Glomerular visceral epithelial cell (primary cell): ENCODE results near the gene RNF220.

Experiments used
- DNase-seq: peaks from one replicate; pipeline ENCODE4 v3.0.0-alpha.2; 2016; ENCODE audit errors: extremely low spot score

The RNF220 gene

DNA sequence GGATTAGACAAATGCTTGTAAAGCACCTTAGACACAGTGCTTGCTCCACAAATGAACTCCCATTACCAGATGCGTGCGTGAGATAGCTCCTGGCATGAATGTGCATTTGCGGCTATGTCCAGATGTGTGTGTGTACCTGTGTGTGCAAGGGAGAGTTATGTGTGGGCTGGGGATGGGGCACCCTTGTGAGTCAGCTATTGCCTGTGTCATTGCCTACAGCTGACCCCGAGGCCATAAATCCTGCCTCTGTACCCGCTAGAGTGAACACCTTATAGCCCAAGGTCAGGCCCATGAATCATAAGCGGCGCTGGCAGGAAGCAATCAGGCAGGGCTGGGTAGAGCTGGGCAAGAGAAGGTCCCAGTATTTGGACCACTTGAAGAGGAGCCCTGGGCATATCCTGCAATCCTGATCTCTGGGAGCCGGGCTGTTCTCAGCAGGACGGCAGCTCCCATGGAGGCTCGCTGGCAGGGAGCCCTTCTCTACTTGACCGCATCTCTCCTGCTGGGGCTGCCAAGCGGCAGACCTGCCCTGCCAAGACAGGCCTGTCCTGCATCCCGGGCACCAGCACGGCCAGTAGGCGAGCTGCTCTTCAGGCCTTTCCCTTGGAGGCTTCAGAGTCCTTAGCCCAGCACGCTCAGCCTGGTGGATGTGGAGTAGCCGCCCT, 182.9 kb downstream of the RNF220 start:
- no peak for DNase-seq

DNA sequence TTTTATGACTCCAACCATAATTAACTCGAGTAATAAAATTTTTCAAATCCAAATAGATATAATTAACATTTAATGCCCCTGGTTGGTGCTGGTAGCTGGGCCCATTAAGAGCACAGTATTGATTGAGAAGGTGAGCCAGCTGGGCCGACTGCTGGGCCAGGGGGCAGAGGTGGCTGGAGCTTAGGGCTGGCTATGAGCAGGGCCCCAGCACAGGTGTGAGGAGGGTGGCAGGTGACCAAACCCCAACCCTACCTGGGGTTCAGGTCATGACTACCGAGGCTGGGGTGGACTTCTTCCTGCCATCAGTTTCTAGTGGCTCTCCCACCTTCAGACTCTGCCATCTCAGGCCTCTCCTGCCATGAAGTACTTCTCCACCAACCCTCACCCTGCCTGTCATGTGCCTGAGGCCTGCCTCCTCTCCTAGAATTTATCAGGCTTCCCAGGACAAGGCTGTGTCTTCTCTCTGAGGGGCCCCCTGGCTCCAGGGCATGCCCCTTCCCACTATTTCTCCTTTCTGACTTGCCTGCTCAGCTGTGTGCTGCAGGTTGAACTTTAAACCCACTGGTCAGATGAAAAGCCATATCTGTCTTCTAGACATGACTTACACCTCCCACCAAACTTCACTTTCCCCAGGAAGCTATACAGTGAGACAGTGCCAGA, 183.6 kb downstream of the RNF220 start:
- no peak for DNase-seq

DNA sequence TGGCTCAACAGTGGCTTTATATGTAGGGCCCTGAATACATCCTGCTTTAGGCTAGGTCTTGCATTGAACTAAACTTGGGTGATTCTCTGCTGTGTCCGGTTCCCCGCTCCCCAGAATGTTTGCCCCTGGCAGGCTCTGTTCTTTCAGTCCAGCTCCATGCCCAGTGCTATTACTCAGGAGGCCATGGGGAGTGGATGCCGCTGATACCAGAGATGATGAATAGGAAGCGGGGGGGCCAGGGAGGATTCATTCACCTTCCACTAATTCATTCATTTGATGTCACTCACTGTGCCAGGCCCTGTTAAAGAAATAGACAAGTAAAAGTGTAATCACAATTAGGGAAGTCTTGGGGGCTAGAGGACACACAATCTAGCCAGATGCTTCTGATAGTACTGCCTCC, 185.4 kb downstream of the RNF220 start:
- no peak for DNase-seq

DNA sequence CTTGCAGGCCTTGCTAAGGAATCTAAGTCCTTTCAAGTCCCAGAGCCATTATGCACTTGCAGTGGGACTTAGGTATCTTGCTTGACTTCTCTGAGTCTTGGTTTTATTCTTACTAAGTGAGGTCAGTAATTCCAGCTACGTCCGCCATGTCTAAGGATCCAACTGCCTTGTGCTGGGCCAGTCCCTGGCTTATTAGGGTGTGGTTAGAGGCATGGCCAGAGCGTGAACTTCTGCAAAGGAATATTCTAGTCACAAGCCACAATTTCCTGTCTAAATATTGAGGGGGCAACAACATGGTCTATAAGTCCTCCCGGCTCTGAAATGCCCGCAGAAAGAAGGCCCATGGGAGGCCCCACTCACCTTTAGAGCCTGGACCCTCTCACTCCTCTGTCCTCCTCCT, 186.3 kb downstream of the RNF220 start:
- DNase-seq, result no peak

DNA sequence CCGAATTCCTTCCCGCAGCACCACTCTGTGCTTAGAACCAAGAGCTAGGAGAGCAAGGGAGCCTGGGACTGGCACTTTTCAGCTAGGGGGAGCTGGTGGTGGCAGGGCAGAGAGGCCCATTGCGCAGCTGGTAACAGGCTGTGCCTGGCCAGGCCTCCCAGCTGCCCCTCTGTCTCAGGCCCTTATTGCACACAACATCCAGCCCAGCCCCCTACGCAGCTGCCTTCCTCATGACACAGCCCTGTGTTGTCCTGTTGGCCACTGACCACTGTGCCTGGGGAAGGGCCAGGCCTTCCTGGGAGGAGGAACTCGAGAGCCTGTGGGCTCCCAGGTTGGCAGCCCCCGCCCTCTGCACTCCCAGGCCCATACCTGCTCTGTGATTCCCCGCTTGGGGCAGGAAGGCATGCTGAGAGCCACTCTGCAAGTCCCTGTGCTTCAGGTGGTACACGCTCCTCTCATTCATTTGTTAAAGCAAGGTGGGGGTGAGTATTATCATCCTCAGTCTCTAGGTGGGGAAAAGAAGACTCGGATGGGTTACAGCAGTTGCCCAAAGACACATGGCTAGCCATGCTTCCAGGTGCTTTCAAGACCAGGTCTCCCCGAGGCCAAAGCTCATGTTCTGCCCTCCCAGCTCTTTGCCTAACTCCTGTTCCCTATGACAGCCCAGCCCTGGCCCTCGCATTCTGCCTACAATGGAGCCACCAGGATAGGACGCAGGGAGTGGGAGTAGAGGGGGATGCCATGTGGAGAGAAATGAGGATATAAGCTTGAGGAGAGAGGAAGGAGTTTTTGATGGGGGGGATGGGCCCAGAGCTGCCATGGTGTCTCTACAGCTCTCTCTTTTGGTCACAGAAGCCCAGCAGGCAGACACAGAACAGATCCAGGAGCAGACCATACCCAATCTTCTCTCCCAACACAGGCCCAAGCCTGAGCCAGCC, 187.4 kb downstream of the RNF220 start:
- no peak for DNase-seq

DNA sequence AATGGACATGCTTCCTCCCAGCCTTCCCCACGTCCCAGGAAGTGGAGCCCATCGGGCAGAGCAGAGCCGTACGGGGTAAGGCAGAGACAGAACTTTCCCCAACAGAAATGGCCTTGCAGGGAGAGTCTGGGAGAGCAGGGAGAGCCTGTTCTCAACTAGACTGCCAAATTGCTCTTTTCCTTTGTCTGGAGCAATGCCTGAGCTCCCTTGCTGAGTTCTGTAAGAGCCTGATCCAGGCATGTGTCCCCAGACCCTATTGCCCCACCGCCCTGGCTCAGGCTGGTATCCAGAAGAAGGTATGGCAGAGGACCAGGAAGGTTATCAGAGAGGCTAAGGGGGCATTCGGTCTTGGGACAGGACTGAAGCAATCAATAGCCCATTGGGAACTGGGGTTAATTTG, 189.3 kb downstream of the RNF220 start:
- DNase-seq, result no peak

DNA sequence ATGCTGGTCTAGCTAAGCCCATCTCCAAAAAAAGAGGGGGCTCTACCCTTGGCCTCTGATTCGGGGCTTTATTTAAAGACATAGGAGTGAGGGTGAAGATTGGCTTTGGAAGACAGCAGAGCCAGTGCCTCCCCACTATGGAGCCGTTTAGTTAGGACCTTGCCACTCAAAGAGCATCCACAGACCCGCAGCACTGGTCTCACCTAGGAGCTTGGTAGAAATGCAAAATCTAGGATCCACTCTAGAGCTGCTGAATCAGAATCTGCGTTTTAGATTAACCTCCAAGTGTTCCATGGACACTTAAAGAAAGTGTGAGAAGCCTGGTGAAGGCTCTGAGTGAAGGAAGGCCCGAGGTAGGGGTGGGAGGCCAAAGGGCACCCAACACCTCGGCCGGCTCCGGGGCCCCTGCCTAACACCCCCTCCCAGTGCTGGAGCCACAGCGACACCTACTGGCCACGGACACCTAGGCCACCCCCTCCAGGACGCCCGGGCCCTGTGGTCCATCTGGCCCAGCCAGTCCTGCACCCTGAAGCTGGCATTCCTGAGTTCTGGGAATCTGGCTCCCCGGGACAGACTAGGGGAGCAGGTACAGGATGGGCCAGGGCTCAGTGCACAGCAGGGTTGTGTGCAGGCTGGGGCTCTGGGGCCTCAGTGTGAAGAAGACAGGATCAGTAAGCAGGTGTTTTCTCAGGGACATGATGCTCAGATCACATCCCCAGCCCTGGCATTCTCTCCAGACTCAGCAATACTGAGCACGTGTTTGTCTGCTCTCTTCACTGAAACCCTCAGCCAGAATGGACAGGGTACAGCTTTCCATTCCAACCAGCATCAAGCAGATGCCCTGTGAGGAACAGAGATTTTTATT, 190.0 kb downstream of the RNF220 start:
- peak; percentile 65 for DNase-seq

DNA sequence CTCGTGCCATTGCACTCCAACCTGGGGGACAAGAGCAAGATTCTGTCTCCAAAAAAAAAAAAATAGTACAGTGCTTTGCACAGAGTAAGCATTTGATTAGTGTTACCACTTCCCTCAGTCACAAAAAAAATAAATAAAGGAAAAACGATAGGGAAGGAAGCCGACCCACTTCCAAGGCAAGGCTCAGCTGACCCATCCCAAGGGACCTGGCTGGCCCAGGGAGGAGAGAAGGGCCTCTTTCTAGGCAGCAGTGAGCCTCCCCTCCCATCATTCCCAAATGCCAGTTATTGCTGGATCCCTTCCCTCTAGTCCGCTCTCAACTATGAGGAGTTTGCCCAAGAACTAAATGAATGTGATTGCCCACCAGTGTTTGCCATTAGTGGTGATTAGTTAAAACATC, 191.5 kb downstream of the RNF220 start:
- DNase-seq, result no peak

DNA sequence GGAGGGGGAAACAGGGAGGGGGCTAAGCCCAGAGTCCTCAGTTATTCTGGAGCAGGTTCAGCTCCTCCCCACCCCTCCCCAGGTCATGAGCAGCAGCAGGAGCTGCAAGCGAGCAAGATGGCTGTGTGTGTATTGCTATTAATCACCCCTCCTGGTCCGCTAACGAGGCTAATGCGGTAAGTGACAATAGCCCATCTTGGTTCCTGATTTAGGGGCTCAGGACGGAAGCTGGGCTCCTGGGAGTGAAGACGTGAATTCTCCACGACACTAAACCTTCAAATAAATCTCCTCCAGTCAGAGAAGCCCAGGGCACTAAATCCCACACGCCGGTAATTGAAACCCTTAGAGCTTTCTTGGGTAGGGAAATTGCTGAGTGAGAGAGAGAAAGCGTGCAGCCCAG, 193.1 kb downstream of the RNF220 start:
- DNase-seq, result no peak

DNA sequence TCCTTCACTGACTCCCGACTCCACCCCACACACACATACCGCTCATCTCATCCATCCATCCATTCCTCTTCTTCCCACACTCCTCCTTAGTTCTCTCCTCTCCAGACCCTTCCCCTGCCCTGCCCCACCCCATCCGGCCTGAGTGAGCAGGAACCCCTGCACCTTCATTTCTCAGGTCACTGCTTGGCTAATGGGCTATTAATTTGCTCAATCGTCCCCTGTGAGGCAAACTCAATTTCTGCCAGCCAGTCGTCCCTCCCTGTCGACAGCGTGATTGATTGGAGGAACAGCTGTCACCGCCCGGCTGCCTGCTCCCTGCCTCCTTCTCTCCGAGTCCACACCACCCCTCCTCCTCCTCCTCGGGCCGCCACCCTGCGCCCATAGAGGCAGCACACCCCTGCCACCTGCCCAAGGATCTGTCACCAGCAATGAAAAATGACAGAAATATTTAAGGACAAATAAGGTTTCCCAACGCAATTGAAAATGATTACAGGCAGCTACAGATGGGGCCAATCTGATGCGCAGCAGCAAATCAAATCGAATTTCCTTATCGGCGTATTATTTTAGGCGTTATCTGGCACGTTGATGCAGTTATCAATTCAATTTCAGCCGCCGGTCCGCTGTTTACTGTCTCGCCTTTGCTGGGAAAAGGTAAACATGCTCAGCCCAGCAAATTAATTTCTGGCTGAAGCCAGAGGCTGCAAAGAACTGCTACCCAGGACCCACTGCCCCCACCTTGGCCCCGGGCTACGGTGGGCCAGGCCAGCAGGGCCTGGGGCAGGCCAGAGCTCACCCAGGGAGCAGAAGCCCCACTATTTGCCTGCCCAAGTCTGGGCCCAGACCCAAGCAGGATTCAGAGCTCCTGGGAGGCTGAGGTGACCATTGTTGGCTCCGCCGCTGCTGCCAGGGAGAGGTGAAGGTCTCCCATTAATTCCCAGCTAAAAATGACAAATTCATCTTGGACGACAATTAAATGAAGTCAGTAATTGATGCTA, 197.9 kb downstream of the RNF220 start:
- no peak for DNase-seq

DNA sequence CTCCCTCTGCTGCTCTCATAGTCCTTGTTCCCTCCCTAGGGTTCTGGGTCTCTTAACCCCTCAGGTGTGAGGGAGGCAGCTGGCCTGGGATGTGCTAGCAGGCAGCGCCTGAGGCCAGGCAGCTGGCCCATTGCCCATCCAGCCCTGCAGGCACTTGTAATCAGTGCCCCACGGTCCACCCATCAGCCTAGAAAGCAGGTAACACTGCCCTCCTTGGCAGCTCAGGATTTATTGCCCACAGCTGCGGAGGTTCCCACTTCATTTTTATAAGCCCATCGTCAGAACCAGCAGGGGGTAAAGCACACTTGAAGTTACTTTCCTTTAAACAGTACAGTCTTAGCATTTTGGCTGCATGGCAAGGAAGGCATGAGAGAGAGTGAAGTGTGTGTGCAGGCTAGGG, 198.7 kb downstream of the RNF220 start:
- DNase-seq, result no peak

DNA sequence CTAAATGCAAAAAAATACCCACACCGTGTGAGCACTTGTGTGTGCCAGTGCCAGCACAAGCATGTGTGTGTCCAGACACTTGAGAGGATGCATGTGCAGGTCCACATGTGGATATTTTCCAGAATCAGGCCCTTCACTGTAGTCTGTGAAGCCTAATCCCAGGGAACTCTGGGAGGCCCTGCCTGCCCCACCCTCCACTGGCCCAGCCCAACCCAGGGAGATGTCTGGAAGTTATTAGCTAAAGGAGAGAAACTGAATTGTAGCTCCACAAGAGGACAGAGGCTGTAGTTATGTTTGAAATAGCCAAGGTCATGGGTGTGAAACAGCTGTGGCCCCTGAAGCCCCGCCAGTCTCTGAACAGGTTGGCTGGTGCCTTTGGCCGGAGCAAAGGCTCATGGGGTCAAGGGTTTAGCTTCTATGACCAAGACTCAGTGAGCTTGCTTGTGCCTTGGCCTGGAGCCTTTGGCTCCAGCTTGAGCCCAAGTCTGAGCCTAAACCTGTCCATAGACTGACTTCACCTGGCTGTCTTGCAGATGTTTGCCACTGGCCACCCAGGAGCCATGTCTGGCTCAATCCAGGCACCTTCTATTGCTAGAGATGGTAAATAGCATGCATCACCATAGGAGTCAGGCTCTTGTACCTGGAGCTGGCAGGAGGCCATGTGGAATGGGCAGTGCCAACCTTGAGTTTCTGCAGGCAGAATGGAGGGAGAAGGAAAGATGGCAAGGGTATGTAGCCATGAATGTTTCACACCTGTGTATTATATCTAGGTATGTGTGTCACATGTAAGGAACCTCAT, 199.3 kb downstream of the RNF220 start:
- no peak for DNase-seq

DNA sequence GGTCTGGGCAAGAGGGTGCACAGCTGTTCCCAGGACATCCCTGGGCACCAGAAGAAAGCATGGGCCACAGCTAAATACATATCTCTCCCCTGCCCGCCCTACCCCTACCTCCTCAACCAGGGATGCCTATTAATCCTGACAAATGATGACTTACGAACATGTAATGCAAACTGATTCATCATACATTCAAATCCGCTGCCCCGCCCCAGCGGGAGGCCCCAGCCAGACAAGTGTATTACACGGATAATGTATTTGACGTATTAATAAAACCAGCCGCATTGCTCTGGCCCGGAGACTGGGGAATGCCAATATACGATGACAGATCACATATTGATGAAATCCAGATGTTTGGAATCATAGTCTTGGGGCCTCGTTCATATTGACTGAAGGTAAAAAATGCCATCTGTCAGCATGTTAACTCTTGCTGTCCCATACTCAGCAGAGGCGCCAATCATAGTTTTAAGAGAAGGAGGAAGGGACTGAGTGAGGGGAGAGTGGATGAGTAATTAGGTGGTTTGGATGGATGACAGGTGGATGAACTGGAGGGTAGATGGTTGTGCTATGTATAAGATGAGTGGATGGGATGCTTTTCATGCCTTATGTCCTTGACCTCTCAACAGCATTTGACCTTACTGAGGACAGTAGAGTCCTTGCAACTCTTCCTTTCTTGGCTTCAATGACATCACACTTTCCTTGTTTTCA, 201.0 kb downstream of the RNF220 start:
- DNase-seq, result no peak

DNA sequence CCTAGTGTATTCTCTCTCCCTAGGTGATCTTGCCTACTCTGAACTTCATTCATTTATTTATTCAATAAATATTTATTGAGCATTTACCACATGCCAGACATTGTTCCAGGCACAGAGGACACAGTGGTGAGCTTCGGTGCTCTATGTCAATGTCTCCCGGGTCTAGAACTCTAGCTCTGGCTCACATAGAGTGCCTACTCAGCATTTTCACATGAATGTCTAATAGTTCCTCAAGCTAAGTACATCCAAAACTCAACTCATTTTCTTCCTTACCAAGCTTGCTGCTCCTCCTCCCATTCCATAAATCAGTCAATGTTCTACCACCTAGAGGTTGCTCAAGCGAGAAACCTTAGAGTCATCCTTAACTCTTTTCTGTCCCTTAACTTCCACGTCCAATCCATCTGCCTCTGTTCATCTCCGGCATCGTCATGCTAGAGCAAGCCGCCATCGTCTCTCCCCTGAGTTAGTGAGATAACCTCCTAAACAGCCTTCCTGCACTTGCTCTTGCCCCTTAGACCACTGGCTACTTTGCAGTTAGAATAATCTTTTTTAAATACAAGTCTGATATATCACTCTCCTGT, 201.7 kb downstream of the RNF220 start:
- DNase-seq, result no peak

DNA sequence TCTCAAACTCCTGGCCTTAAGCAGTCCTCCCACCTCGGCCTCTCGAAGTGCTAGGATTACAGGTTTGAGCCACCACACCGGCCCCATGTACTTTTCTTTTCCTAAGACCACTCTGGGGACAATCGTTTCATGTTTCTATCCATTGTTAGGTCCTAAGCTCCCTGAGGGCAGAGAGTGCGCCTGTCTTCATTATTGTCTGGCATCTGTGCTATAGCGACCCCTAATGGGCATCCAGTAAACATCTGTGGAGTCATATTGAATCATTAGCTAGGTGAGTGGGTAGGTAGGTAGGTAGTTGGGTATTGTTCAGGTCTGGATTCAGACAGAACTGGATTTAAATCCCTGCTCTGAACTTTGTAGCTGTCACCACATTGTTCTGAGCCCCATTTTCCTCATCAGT, 203.1 kb downstream of the RNF220 start:
- no peak for DNase-seq

DNA sequence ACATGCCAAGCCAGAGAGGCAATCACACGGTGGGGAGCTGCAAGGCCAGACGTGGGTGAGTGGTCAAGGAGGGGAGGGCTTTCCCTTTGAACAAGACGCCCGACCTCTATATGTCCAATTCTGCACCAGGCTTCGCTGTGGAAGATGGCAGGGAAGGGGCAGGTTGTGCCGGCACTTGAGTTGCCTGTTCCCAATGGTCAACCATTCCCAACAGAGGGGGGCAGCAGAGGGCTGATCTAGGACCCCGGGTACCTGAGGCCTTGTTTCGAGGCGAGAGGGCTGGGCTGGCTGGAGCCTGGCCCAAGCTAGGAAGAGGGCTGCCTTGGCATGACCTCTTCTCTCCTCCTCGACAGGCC, 204.3 kb downstream of the RNF220 start:
- peak; percentile 64 for DNase-seq

DNA sequence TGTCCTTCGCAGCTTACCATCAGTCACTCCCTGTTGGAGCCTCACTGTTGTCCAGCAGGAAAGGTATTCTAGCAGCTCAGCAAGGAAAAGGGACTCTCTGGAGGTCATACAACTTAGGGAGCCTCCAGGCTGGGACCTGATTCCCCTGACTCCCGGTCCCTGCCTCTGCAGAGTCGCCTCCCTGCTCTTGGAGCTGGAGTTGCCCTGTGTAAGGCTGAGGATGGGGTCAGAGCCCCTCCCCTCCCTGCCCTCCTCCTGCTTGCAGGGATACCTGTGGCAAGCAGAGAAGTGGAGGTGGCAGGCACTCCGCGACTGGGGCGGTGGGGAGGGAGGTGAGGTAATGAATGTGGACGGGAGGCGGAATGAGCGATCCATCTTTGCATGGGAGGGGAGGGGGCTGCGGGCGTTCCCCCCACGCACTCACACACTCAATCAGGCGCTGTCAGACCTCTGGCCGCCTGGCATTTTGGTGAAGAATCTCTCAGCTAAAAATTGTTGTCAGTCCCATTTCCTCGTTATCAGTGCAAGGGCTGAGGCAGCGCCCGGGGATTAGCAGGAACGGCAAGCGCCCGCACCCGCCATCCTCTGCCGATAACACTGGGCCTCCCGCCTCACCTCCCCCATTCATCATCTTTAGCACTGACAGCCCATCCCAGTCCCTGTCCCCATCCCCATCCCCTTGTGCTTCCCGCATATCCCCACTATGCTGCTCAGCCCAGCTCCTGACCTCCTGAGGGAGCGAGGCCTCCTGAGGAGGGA, 204.9 kb downstream of the RNF220 start:
- DNase-seq, result no peak

DNA sequence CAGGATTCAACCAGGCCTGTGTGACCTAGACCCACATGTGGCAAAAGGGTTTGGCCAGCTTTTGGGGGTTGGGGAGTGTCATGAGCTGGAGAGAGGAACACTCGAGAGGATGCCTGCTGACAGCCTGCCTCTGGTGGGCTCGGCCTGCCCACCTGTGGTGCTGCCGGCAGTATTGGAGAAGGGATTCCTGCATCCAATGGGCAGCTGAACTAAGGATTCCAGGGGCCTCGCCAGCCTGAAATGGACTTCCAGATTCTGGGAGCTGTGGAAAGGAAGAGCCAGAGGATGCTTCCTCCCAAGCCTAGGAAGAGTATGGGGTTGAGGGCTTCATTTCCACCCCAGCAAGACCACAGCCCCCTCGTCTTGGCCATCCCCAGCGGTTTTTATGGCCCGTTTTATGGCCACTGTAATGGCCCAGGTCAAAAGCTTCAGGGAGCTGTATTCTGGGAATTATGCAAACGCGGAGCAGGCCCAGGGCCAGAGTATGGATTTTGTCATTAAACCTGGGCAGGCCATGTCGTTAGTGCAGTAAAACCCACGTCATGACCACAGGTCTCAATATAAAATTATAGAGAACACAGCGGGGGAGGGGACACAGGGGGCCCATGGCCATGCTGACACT, 205.6 kb downstream of the RNF220 start:
- no peak for DNase-seq
